GM21367 (cell line): ENCODE results near the gene CACNA1G.

Experiments
- ATAC-seq: cut with Tn5 transposase; IDR thresholded peaks from one replicate; pipeline ENCODE4 v1.9.1; 2021; ENCODE audit not compliant: unreplicated experiment

The CACNA1G gene

DNA sequence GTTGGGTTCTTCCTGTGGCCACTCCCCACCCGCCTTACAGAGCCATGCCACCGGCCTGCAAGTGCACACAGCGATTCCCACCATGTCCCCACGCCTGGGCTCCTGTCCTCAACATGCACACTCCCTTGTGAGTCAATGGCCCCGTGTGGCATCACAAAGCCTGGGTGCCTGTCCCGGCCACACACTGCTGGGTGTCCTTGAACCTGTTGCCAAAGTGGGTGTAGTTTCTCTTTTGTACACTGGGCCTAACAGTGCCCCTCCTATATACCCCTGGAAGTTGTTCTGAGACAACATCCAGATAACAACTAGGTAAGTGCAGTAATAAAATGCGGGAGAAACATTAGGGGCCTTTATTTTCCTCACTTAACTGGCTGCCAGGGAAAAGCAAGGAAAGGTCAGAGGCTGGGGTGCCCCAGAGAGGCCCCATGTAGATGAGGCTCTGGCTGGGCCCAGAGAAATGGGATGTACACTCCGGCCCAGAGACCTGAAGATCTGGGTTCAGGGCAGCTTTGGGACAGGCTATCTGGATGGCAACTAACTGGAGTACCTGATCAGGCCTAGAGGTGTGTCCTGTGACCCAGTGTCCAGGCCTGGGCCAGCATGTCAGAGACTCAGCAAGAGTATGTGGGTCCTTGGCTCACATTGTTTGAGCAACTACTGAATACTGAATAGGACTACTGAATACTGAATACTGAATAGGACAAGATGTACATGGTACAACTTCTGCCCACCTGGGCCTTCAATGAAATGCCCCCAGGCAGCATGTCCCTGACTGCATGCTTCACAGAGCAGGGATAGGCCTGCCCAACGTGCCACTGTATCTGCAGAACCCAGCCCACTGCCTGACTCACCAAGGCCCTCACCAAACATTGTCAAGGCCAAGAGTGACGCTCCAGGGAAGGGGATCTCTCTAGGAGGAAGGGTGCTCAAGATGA, 82.5 kb downstream of the CACNA1G start:
- no peak for ATAC-seq

DNA sequence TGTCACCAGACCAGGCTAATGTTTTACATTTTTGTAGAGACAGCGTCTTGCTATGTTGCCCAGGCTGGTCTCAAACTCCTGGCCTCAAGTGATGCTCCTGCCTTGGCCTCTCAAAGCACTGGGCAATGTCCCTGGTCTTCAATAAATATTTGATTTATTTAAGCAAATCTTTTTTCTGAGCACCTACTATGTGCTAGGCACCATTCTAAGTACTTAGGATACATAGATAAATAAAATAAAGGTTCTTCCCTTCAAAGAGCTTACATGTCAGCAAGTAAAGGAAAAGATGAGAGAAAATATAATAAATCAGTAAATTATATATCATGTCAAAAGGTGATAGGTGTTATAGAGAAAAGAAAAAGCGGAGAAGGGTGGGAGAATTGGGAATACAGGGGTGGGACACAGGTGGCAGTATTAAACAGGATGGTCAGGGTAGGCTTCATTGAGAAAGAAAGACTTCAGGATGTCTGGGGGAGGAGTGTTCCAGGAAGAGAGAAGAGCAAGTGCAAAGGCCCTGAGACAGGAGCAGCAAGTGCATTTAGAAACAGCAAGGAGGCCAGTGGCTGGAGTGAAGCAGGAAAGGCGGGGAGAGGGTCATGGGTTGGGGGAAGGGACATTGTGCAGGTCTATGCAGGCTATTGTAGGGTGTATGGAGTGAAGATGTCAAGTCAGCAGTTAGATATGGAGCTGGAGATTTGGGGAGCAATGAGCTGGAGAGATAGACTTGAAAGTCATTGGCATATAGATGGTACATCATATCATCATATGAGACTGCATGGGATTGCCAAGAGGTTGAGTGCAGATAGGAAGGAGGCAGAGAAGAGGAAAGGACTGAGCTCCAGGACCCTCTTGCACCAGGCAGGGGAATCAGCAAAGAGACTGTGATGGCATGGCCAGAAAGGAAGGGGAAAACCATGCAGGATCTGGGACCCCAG, 85.5 kb downstream of the CACNA1G start:
- ATAC-seq, result no peak

DNA sequence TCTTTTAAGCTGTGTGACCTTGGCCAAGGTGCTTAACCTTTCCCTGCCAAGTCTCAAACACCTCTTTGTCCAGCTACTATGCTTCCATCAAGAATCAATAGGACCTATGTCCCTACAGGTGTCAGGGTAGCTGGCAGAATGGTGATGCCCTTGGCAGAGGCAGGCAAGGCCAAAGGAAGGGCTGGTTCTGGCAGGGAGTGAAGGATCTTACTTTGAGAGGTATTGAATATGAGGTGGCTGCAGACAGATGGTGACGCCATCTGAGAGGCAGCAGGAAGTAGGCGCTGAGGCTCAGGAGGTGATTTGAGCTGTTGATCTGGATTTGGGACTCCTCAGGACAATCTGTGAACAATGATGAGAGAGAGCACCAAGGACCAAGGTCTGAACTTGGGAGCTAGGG, 86.7 kb downstream of the CACNA1G start:
- no peak for ATAC-seq

DNA sequence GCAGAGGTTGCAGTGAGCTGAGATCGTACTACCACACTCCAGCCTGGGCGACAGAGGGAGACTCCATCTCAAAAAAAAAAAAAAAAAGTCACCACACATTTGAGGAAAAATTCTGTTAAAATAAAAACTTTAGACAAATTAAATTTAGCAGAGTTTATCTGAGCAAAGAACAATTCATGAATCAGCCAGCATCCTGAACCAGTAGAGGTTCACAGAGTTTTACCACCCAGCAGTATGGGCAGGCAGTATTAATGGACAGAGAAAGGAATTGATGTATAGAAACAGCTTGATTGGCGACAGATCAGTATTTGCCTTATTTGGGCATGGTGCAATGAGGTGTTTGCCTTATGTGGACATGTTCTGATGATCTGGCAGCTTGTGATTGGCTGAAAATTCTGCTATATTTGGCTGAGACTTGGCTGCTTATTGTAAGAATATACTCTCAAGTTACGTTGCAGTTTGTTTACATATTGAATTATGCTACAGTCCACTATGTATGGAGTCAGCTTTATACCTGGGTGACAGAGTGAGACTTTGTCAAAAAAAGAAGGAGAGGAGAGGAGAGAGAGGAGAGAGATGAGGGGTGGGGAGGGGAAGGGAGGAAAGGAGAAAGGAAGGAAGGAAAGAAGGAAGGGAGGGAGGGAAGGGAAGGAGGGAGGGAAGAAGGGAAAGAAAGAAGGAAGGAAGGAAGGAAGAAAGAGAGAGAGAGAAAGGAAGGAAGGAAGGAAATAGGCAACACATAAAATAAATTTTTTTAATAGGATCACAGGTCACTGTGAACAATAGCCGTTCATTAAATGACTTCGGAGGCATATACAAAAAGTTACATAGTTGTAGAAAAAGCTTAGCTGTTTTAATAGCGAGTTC, 88.8 kb downstream of the CACNA1G start:
- no peak for ATAC-seq

DNA sequence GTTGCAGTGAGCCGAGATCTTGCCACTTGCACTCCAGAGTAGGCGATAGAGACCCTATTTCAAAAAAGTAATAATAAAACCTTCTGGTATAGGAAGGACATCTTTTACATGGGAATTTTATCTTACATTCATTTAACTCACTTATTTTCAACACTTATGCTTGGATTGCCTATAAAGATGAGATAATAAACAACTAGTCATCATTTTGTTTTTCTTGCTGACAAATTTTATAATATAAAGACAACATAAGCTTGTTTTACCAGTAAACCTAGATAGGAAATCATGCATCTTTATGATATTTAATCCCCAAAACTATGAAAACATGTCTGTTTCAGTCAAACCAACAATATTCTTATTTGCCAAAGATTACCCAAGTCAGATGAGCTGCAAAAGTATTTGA, 91.1 kb downstream of the CACNA1G start:
- ATAC-seq, result no peak

DNA sequence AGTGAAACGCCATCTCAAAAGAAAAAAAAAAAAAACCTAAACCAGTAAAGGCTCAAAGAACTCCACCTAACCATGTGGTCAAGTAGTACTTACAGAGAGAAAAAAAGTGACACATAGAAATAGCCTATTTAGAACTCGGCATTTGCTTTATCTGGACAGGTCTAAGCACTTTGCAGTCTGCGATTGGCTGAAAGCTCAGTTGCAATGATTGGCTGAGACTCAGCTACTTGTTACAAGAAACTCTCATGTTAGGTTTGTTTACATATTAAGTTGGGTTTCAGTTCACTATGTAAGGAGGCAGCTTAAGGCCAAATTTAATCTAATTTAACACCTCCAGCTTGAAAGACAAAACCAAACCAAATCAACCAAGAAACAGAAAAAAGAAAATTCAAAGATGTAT, 93.2 kb downstream of the CACNA1G start:
- ATAC-seq, result no peak

DNA sequence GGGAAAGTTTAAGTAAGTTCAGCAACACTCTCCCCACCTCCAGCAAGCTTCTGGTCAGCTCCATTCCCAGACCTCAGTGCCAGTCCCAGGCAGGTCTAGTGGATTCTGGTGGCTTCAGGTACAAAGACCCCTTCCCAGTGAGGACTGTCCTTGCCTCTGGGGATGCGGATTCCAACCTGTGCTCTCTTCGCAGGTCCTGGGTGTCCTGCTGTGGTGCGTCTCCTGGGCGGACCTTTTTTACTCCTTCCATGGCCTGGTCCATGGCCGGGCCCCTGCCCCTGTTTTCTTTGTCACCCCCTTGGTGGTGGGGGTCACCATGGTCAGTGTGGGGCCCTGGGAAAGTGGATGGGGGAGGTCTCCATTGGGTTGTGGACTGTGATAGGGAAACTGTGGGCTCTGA, 96.0 kb downstream of the CACNA1G start:
- no peak for ATAC-seq

DNA sequence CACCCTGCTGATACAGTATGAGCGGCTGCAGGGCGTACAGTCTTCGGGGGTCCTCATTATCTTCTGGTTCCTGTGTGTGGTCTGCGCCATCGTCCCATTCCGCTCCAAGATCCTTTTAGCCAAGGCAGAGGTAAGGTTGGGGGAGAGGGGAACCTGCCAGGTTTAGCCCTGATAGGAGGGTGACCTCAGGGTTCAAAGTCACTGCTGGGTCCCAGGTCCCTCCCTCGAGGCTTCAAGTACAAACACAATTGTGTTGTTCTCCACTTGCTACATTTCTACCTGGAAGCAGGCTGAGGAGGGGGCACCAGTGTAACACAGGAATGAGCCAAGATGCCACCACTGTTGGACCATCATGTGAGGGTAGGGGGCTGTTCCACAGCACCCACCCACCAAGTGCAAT, 96.5 kb downstream of the CACNA1G start:
- ATAC-seq, result no peak

DNA sequence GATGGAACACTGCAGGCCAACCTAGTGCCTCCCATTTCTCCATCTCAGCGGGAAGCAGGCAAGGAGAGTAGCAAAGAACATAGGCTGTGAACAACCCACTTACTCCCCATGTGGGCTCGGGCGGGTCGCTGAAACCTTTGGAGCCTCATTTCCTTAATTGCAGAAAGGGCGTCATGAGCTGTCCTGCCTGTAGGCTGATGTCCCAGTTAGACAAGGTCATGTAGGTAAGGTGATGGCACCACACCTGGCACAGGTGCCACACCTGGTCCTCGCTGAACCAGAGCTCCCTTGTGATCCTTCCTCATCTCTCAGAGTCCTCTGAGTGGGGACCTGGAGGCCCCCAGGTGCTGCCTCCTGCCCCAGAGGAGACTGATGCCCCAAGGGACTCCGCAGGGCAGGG, 97.1 kb downstream of the CACNA1G start:
- ATAC-seq, result no peak

DNA sequence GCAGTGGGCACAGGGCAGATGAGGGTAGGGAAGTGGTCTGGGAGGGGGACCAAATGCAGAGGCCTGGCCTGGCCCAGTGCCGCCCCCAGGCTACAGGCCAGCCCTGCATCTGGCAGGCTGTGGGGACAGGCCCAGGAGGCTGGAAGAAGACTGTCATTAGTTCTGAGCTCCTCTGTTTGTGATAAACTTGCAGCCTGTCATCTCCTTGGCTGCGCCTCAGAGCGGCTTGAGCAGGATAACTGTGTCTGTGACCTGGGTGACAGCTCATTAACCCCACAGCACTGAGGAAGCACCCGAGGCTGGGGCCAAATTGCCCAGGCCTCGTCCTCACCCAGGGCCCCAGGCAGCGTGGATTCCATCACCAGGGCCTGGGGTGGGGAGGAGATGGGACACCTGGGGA, 98.1 kb downstream of the CACNA1G start:
- no peak for ATAC-seq

DNA sequence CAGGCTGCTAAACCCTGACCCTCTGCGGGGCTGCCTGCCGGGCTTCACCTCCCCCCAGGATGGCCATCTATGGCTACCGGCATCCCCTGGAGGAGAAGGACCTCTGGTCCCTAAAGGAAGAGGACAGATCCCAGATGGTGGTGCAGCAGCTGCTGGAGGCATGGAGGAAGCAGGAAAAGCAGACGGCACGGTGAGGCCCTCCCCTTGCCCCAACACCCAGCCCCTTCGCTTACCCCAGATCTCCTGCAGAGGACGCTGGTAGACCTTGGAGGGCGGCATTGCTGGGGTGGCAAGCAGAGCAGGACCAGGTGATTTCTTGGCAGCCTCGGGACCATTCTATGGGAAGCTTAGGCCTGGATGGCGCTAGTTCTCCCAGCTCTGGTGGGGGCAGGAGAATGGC, 98.7 kb downstream of the CACNA1G start:
- ATAC-seq, result no peak

DNA sequence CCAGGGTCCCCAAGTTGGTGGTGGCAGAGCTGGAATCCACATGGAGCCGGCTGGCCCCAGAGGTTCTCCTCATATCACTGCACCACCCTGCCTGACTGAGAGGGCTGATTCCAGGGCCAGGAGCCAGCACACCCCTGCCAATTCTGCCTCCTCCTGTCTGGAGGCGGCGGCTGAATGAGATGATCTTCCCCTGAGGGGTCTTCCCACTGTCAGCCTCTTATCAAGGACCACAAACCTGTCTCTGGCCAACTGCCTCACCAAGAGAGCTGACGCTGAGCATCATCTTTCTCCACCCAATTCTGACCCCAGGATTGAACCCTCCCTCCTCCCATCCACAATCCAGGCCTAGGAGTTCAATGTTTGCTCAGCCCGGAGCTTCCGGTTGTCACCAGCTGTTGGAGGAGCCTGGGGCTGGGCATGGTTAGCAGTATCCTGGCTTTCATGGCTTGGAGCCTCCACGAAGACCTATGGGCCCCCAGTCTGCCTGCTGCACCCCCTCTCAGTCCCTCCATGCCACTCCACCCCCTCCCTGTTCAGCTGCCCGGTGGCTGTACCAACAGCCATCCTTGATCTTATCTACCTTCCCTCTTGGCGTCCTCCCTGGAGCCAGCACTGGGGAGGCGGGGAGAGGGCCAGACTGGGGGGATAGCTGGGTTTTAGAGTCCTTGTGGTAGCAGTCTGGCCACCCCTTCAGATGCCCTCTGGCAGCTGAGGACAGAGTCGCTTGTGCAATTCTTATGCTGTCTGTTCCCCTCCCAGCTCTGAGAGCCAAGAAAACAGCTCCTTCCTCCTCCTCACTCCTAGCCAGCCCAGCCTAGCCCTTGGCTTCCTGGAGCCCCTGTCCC, 99.7 kb downstream of the CACNA1G start:
- ATAC-seq, result no peak

DNA sequence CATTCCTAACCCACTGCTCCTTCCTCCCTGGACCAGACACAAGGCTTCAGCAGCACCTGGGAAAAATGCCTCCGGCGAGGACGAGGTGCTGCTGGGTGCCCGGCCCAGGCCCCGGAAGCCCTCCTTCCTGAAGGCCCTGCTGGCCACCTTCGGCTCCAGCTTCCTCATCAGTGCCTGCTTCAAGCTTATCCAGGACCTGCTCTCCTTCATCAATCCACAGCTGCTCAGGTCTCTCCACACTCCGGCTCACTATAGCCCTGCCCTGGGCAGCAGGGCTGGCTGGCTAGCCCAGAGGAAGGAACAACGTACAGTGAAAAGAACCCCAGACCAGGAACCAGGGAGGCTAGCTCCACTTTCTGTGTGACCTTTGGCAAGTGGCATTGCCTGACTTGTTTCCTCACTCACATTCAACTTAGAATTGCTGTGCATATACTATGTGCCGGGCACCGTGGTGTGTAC, 100.4 kb downstream of the CACNA1G start:
- no peak for ATAC-seq

DNA sequence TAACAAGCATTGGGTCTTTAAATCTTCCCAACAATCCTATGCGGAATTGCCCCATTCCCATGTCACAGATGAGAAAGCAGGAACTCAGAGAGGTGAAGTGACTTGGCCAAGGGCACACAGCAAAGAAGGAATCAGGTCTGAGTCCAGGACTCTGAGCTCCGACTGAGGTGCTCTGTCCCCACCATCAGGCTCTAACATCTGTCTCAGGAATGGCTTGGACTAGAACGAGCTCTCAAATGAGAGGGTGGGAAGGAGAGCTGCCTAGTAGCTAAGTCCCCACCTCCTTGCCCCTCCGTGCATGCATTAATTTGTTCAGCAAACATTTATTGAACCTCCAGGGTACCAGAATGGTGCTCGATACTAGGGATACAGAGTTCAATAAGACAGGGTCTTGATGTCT, 100.8 kb downstream of the CACNA1G start:
- no peak for ATAC-seq

DNA sequence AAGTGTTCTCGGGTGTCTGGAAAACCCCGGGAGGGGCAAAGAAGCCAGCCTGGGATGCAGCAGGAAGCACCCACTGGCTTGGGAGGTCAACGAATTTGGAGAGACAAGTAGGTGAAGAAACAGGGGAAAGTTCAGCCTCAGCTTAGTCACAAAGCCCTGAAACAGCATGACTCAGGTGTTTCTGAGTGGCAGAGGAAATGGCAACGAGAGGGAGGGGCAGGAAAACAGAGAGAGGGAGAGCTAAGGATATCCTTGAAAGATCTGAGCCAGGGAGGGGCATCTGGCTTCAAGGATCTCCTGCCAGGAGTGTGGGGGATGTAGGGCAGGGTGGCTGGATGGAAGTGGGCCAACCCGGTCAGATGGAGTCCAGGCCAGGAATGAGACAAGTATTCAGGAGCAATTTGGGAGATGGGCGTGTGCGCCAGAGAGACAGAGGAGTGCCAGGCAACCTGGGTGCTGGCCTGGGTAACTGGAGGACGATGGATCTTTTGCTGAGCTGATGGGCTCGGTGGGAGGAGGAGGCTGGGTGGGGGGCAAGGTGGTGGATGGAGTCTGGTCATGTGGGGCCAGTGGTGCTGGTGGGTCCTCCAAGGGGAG, 101.4 kb downstream of the CACNA1G start:
- no peak for ATAC-seq

DNA sequence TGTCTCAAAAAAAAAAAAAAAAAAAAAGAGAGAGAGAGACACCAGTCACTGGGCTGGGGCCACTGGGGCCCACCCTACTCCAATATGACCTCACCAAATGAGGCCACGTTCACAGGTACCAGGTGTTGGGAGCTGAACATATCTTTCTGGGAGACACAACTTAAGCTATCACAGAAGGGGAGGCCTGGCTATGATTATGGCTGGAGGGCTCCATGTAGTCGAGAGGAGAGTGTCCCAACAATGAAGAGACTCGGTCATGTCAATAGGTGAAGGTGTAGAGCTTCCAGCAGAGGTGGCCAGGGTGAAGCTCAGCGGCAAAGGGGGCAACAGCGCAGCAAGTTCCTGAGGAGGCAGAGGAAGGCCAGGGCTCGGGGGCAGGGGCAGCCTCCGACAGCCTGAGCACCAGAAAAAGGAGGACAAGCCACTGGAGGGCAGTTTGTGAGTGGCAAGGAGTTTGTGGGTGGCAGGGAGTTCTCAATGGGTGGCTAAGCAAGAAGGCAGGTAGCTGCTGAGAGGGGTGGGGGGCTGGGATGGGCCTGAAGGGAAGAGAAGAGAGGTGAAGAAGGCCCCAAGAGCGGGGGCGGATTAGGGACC, 102.2 kb downstream of the CACNA1G start:
- no peak for ATAC-seq

DNA sequence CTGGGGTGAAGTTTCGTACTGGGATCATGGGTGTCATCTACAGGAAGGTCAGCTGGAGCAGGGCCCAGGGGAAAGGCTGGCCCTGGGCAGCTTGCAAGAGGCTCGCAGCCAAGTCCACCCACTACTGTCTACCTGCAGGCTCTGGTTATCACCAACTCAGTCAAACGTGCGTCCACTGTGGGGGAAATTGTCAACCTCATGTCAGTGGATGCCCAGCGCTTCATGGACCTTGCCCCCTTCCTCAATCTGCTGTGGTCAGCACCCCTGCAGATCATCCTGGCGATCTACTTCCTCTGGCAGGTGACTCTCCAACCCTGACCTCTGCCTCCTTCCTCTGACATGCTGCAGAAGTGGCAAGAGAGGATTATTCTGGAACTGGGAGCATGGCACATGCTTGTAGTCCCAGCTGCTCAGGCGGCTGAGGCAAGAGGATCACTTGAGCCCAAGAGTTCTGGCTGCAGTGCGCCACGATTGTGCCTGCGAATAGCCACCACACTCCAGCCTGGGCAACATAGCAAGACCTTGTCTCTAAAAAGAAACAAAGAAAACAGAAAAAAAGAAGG, 103.4 kb downstream of the CACNA1G start:
- ATAC-seq, result no peak

DNA sequence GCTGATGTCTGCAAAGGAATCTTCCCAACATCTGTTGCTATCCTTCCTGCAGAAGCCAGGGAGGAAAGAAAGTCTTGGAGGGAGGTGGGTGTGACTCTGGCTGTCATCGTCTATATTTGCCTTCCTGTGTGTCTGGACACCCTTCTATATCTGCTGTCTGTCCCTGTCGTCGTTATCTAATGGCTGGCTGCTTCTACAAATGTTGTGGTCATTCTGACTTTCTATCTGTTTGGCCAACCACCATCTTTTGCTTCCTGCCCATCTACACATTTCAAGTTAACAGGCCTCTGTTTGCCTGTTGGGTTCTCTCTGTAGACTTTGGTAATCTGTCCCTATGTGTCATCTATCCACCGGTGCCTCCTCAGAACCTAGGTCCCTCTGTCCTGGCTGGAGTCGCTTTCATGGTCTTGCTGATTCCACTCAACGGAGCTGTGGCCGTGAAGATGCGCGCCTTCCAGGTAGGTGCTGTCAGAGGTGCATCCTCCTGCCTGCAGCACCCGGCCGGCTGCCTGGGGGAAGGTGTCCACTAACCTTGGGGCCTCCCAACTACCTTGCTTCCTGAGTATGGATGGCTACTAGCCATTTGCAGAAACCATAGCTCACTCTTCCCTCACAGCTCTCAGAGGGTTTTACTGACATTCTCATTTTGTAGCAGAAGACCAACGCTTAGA, 104.4 kb downstream of the CACNA1G start:
- no peak for ATAC-seq
